ENCODE results near the gene SLC25A19.

GRCh38 chr17:75289115-75289831 lies at the start of gene SLC25A19:
- TF ChIP-seq ZFP30 (CRISPR knock-in tag; IDR thresholded peaks at IDR 0.05) (no peak), RARB (CRISPR knock-in tag; IDR thresholded peaks at IDR 0.05) (no peak), GLIS3 (CRISPR knock-in tag; IDR thresholded peaks at IDR 0.05) (no peak), ARNTL (CRISPR knock-in tag; IDR thresholded peaks at IDR 0.05; ENCODE audit: borderline replicate concordance, low read depth) (no peak), TOX (CRISPR knock-in tag; IDR thresholded peaks at IDR 0.05; ENCODE audit: borderline replicate concordance) (no peak), BACH2 (CRISPR knock-in tag; IDR thresholded peaks at IDR 0.05; ENCODE audit: borderline replicate concordance) (no peak), CSDC2 (CRISPR knock-in tag; IDR thresholded peaks at IDR 0.05) (no peak), SNAI2 (CRISPR knock-in tag; IDR thresholded peaks at IDR 0.05) (no peak), ZNF565 (CRISPR knock-in tag; conservative IDR thresholded peaks at IDR 0.05; ENCODE audit: low read depth) (no peak), ESRRG (CRISPR knock-in tag; IDR thresholded peaks at IDR 0.05) (no peak), PPARA (CRISPR knock-in tag; IDR thresholded peaks at IDR 0.05; ENCODE audit: borderline replicate concordance) (no peak), ZC3H10 (CRISPR knock-in tag; IDR thresholded peaks at IDR 0.05) (no peak)
- TF ChIP-seq, protein P1, sequence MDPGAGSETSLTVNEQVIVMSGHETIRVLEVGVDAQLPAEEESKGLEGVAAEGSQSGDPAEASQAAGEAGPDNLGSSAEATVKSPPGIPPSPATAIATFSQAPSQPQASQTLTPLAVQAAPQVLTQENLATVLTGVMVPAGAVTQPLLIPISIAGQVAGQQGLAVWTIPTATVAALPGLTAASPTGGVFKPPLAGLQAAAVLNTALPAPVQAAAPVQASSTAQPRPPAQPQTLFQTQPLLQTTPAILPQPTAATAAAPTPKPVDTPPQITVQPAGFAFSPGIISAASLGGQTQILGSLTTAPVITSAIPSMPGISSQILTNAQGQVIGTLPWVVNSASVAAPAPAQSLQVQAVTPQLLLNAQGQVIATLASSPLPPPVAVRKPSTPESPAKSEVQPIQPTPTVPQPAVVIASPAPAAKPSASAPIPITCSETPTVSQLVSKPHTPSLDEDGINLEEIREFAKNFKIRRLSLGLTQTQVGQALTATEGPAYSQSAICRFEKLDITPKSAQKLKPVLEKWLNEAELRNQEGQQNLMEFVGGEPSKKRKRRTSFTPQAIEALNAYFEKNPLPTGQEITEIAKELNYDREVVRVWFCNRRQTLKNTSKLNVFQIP (CRISPR knock-in tag; IDR thresholded peaks at IDR 0.05; ENCODE audit: borderline replicate concordance, low read depth) = no peak

Data from SK-N-SH treated with all-trans-retinoic acid at 6 μM for 48 hours (cell line).